ENCODE measurements around the gene POPDC3.
"Not testable (repeated sequence)": the region's sequence is repeated elsewhere in the genome, so short reads cannot be mapped to it uniquely, and the experiment has no call there.

Gene POPDC3, protein sequence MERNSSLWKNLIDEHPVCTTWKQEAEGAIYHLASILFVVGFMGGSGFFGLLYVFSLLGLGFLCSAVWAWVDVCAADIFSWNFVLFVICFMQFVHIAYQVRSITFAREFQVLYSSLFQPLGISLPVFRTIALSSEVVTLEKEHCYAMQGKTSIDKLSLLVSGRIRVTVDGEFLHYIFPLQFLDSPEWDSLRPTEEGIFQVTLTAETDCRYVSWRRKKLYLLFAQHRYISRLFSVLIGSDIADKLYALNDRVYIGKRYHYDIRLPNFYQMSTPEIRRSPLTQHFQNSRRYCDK

GRCh38 chr6:105179244-105180065 lies at the start of gene POPDC3:
TSS of gene POPDC3 (minus strand) at chr6:105180014. CDS start at chr6:105161909, 18,105 bp downstream.
- DNase-seq, result no peak

GRCh38 chr6:105227295-105227767 lies 47.5 kb upstream of the POPDC3 start:
- DNase-seq, result no peak

DNA sequence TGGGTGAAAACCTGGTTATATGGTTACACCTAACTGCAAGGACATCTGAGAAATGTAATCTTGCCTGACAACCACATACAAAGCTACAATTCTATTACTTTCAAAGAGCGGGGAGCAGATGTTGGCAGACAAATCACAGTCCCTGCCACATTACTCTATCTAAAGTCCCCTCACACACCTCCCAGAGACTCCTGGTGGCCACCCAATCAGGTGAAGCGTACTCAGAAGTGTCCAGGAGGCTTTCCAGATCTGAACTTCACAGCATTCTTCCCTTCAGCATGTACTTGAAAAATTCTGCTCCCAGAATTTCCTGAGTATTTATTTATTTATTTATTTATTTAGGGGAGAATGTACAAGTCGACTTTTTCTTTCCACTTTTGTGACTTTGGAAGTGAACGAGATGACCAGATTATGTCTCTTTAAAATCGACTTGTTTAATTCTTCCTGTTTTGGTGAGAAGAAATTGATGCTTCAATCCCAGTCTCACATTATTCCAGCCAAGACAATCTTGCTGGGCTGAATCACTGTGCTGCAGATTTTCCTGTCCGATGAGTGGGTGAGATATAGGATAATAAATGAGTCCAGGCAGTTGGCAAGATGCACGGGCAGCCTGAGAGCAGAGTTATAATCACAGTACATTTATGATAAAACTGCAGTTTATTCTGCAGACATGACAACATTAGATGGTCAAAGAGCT lies 46.9 kb upstream of the POPDC3 start:
- no peak for DNase-seq

DNA sequence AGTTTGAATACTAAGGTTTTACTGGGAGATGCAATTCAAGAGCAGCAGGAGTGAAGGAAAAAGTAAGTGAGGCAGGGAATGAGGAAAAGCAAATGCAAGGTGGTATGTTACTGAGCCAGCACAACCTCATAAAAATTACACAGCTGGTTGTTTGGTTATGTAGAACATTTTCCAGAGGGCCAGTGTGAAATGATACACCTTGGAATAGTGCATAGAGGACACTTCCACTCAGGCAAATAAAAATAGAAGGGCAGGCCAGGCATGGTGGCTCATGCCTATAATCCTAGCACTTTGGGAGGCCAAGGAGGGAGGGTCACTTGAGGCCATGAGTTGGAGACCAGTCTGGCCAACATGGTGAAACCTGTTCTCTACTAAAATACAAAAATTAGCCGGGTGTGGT lies 43.4 kb upstream of the POPDC3 start:
- DNase-seq, result no peak

DNA sequence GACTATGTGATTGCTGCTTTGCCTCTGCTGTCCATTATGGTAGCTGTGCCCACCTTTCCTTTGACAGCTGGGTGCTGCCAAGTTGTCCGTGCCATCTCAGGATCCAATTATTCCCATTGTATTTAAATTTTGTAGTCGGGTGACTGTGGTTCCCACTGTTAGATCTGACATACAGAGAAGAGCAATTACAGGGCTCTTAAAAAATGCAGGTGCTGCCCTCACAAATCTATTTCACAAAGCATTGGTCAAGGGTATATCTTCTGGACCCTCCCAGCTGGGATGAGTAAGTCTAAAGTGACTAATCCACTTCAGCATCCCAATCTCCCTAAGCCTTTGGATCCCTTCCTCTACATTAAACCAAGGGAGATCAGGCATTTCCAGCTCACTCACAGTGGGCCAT lies 41.4 kb upstream of the POPDC3 start:
- not testable (repeated sequence) for DNase-seq

DNA sequence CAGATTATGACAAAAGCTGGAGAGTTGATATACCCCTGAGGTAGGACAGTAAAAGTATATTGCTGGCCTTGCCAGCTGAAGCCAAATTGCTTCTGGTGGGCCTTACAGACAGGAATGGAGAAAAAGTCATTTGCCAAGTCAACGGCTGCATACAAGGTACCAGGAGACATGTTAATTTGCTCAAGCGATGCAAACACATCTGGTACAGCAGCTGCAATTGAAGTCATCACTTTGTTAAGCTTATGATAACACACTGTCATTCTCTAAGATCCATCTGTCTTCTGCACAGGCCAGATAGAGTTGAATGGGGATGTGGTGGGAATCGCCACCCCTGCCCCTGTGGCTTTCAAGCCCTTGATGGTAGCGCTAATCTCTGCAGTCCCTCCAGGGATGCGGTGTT lies 40.4 kb upstream of the POPDC3 start:
- no peak for DNase-seq

GRCh38 chr6:105219218-105219617 lies 39.4 kb upstream of the POPDC3 start:
- DNase-seq, result not testable (repeated sequence)

GRCh38 chr6:105215506-105215905 lies 35.7 kb upstream of the POPDC3 start:
- no peak for DNase-seq

DNA sequence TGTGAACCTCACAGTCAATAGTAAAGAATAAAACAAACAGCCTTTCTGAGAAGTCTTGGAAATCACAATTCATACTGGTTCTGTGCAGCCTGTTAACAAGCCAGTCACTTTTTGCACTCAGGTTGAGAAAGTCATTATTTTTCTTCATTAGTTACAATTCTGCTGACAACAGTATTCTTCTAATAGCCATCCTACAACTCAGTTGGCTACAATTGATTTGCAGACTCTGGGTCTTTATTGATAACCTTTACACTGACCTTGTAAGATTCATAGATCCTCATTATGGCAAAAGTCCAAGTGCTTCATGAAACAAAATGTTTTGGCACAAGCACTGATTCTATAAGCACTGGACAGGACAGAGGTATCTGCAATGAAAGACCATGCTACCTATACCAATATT lies 34.9 kb upstream of the POPDC3 start:
- DNase-seq, result no peak

DNA sequence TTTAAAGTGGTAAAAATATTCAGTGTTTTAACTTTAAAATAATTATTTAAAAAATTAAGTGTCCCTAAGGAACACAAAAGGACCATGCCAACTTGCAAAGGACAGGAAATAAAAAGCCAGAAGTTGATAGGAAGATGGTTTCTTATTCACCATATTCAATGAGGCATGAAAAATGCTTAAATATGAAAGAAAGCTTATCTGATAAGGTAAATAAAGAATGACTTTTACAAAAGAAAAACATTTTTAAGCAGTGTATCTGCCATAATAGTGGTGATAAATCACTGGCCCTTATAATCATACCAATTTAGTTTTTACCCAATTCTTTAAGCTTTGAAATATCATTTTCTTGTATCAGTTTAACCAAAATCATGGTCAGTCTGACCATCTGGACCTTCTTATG lies 33.5 kb upstream of the POPDC3 start:
- no peak for DNase-seq

DNA sequence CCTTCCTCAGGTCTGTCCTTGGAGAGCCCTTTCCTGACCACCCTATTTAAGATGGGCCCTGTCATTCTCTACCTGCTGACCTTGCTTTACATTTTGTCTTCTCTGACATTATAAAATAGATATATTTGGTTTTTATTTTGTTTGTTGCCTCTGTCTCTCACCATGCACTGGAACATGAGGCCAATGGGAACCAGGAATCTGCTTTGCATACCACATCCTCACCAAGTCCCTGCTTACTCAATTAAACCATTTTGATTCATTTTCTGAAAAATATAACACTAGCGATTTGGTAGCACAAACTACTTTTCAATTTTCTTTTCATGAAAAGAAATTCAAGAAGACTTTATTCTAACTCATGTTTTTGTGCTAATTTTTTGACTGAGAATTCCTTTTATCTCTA lies 32.8 kb upstream of the POPDC3 start:
- no peak for DNase-seq

GRCh38 chr6:105211831-105212230 lies 32.0 kb upstream of the POPDC3 start:
- no peak for DNase-seq

DNA sequence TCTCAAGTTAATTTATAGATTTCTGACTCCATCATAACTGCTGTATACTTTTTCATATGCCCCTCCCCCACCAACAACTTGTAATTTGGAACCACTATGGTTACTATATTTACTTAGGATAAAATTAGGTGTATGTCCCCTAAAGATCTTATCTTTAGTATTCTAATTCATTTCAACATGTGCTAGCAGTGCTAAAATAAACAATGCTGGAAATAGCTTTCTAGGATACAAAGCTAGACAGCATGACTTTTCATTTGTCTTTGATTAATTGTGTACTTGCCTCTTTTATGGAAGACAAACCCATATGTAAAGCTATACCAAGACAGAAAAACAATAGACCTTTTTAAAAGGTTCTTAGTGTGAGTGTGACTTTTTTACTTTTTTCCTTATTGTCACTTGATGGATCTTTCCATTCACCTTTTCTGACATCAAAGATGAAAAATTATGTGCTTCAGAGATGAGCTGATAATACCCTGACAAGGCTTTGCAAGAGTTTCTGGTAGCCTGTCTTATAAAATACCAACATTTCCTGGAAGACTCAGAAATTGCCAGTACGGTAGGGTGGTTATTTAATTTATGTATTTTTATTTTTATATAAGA lies 31.2 kb upstream of the POPDC3 start:
- no peak for DNase-seq

GRCh38 chr6:105209950-105210706 lies 30.3 kb upstream of the POPDC3 start:
- no peak for DNase-seq

DNA sequence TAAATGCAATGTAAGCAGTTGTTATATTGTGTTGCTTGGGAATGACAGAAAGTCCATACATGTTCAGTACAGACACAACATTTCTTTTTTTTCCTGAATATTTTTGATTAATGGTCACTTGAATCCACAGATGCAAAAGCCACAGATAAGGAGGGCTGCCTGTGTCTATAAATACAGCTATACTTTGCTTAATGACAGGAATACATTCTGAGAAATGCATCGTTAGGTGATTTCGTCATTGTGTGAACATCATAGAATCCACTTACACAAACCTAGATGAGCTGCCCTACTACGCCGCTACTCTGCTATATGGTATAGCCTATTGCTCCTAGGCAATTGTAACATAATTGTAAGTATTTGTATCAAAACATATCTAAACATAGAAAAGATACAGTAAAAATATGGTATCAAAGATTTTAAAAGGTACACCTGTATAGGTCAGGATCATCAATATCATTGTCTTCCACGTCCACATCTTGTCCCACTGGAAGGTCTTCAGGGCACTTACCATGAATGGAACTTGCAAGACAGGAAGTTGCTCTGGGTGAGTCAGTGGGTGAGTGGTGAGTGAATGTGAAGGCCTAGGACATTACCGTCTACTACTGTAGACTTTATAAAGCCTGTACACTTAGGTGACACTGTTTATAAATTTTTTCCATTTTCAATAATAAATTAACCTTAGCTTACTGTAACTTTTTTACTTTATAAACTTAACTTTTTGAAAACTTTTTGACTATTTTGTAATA lies 27.9 kb upstream of the POPDC3 start:
- DNase-seq, result no peak

DNA sequence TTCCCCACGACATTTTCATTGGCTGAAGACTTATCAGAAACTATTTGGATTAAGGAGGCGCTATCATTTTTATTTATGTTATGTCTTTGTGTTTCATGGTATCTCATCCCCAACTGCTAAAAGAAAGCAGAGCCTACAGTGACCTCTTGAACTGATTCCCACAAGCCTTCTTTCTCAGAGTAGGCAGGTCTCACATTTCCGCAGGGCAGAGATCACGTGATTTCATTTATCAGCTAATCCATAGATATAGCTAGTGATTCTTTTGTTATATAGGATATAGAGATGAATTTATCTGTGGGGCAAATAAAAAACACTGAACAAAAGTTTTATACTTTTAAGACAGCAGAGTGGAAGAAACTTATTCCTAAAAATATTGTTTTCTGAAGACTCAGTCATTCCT lies 25.0 kb upstream of the POPDC3 start:
- no peak for DNase-seq

- DNase-seq, result no peak
Measured at GRCh38 chr6:105204331-105204730, 24.5 kb upstream of the POPDC3 start.

DNA sequence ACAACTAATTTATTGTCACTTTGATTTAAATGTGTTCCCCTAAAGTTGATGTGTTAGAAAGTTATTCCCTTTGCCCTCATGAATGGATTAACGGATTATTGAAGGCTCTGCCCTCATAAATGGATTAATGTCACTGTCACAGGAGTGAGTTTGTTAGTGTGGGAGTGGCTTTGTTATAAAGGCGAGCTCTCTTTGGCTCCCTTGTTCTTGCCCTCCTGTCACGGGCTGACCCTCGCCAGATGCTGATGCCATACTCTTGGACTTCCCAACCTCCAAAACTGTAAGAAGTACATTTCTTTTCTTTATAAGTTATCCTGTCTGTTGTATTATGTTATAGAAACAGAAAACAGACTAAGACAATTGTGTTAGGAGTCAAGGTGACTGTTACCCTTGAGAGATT lies 22.7 kb upstream of the POPDC3 start:
- no peak for DNase-seq

- DNase-seq, result no peak
Measured at GRCh38 chr6:105200133-105200730, 20.4 kb upstream of the POPDC3 start.

DNA sequence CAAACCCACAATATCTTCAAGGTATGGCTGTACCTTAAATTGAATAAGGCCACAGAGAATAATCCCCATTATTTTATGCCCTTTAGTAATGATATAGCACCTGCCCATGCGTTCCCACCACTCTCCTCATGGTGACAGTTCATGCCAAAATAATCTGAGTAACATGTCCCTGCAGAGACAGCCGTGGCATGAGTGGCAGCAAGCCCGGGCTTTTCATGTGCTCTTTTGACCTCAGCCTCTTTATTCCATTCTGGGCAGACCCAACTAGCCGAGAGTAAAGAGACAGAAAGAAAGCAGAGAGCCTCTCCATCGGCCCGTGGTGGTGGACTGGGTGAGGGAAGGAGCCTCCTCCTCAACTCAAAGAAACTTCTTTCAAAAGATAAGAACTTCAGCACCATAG lies 19.9 kb upstream of the POPDC3 start:
- no peak for DNase-seq

DNA sequence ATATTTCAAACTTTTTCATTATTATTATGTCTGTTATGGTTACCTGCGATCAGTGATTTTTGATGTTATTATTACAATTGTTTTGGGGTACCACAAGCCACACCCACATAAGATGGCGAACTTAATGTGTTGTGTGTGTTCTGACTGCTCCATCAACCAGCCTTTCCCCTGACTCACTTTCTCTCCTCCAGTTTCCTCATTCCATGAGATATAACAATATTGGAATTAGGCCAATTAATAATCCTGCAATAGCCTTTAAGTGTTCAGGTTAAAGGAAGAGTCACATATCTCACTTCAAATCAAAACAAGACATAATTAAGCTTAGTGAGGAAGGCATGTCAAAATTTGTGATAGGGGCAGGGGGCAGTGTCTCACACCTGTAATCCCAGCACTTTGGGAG lies 16.3 kb upstream of the POPDC3 start:
- DNase-seq, result no peak

Measured in CD4-positive, alpha-beta T cell treated with Interleukin-15 for 1 hour (primary cell).